IMR-90 (cell line): Measurements from ENCODE around the gene SPACA6. TPM values are rescaled to one million over a fixed set of nuclear protein-coding genes. Genes with fewer than 3 reads are reported as not detected.

Source experiments
- ATAC-seq: fragments of 200-7000 bp; cut with Tn5 transposase; 2 replicates; pipeline ENCODE4 v1.9.1; 2020; ENCODE audit warnings: low read depth, mild to moderate bottlenecking, moderate library complexity
- BruUV-seq: library from RNA; stranded (reverse); fragments of 400-500 nt; replicated peaks from 2 replicates; lab custom pipeline; 2021; lab: Mats Ljungman, UMichigan
- CTCF ChIA-PET: fragments of 300-600 bp; formaldehyde crosslinking; extraction: SDS; loops from one replicate; lab custom pipeline; 2021; ENCODE audit warnings: antibody characterized with exemption; lab: Yijun Ruan, JAX
- POLR2A ChIA-PET: fragments of 300-600 bp; sonication (Branson Sonifier 250); formaldehyde crosslinking; loops from one replicate; lab custom pipeline; 2022; ENCODE audit warnings: antibody characterized with exemption; ENCODE audit not compliant: unreplicated experiment; lab: Charles Lee
- DNase-seq: peaks from one replicate; pipeline ENCODE4 v3.0.0; 2013
- H2AFZ ChIP-seq: replicated peaks from 2 replicates; pipeline ENCODE3; 2013; ENCODE audit warnings: low read length, mild to moderate bottlenecking; ENCODE audit not compliant: poor library complexity
- H2AK5ac ChIP-seq: 2 replicates; pipeline ENCODE4 v1.6.1; 2013; ENCODE audit warnings: low read depth, low read length, inconsistent platforms
- H2AK9ac ChIP-seq: replicated peaks from 2 replicates; pipeline ENCODE3; 2013; ENCODE audit warnings: mild to moderate bottlenecking, low read depth, low read length, moderate library complexity; ENCODE audit not compliant: poor library complexity
- H2BK120ac ChIP-seq: 2 replicates; pipeline ENCODE4 v1.6.1; 2013; ENCODE audit warnings: low read depth, low read length, inconsistent platforms
- H2BK15ac ChIP-seq: 3 replicates; pipeline ENCODE4 v1.6.1; 2013; ENCODE audit warnings: low read depth, low read length, inconsistent platforms
- H2BK20ac ChIP-seq: 2 replicates; pipeline ENCODE4 v1.6.1; 2013; ENCODE audit warnings: low read depth, mild to moderate bottlenecking, inconsistent platforms, low read length, moderate library complexity
- H2BK5ac ChIP-seq: 2 replicates; pipeline ENCODE4 v1.6.1; 2013; ENCODE audit warnings: mild to moderate bottlenecking, low read depth, low read length, inconsistent platforms; ENCODE audit not compliant: poor library complexity, severe bottlenecking
- H3K14ac ChIP-seq: replicated peaks from 2 replicates; pipeline ENCODE4 v1.6.1; 2013; ENCODE audit warnings: low read depth, low read length, inconsistent platforms
- H3K18ac ChIP-seq: 2 replicates; pipeline ENCODE4 v1.6.1; 2013; ENCODE audit warnings: low read depth, low read length, control low read depth
- H3K23ac ChIP-seq: 2 replicates; pipeline ENCODE4 v1.6.1; 2013; ENCODE audit warnings: low read depth, low read length, inconsistent platforms
- H3K27ac ChIP-seq: 2 replicates; pipeline ENCODE4 v1.5.1; 2013; ENCODE audit warnings: mild to moderate bottlenecking, control low read depth, low read length; ENCODE audit not compliant: insufficient read depth
- H3K27me3 ChIP-seq: 2 replicates; pipeline ENCODE4 v1.6.1; 2013; ENCODE audit warnings: low read length; ENCODE audit not compliant: control insufficient read depth, insufficient read depth
- H3K36me3 ChIP-seq: 2 replicates; pipeline ENCODE4 v1.6.1; 2013; ENCODE audit warnings: low read length, mixed read lengths; ENCODE audit not compliant: control insufficient read depth, insufficient read depth
- H3K4ac ChIP-seq: 2 replicates; pipeline ENCODE4 v1.6.1; 2013; ENCODE audit warnings: low read depth, low read length, inconsistent platforms
- H3K4me1 ChIP-seq: 2 replicates; pipeline ENCODE4 v1.6.1; 2013; ENCODE audit warnings: low read length, mixed read lengths; ENCODE audit not compliant: control insufficient read depth, insufficient read depth
- H3K4me2 ChIP-seq: 2 replicates; pipeline ENCODE4 v1.6.1; 2013; ENCODE audit warnings: low read depth, mild to moderate bottlenecking, control low read depth, low read length, moderate library complexity
- H3K4me3 ChIP-seq: 2 replicates; pipeline ENCODE4 v1.5.1; 2013; ENCODE audit warnings: low read depth, mild to moderate bottlenecking, control low read depth, low read length, moderate library complexity; ENCODE audit not compliant: insufficient read depth
- H3K56ac ChIP-seq: 2 replicates; pipeline ENCODE4 v1.6.1; 2013; ENCODE audit warnings: low read length, inconsistent platforms; ENCODE audit not compliant: insufficient read depth; ENCODE audit errors: extremely low read depth
- H3K79me1 ChIP-seq, 2 experiments: 2 replicates each; pipeline ENCODE4 v1.6.1; 2013; ENCODE audit warnings: low read length in 2 of 2, inconsistent platforms in 1 of 2, low read depth in 1 of 2
- H3K9ac ChIP-seq: 2 replicates; pipeline ENCODE4 v1.6.1; 2013; ENCODE audit warnings: low read depth, low read length, control low read depth
- H3K9me1 ChIP-seq: 2 replicates; pipeline ENCODE4 v1.6.1; 2013; ENCODE audit warnings: low read length, inconsistent platforms; ENCODE audit not compliant: insufficient read depth
- H3K9me3 ChIP-seq: 2 replicates; pipeline ENCODE4 v1.6.1; 2013; ENCODE audit warnings: low read length; ENCODE audit not compliant: control insufficient read depth, insufficient read depth
- H4K20me1 ChIP-seq: 2 replicates; pipeline ENCODE4 v1.6.1; 2013; ENCODE audit warnings: low read length, inconsistent platforms; ENCODE audit not compliant: insufficient read depth
- H4K5ac ChIP-seq: 2 replicates; pipeline ENCODE4 v1.6.1; 2013; ENCODE audit warnings: mild to moderate bottlenecking, low read depth, low read length, control low read depth
- H4K8ac ChIP-seq, 2 experiments: 2 replicates each; pipeline ENCODE4 v1.6.1; 2013; ENCODE audit warnings: low read depth in 2 of 2, low read length in 2 of 2, control low read depth in 1 of 2, inconsistent platforms in 1 of 2
- H4K91ac ChIP-seq: 2 replicates; pipeline ENCODE4 v1.6.1; 2013; ENCODE audit warnings: low read depth, low read length, inconsistent platforms; ENCODE audit not compliant: insufficient read depth
- CEBPB ChIP-seq: IDR thresholded peaks from 2 replicates; pipeline ENCODE4 v1.6.1; 2012; ENCODE audit warnings: low read depth, low read length, improper control_type of control experiment
- CHD1 ChIP-seq: IDR thresholded peaks from 2 replicates; pipeline ENCODE4 v1.6.1; 2012; ENCODE audit warnings: low read depth, low read length, improper control_type of control experiment
- MAFK ChIP-seq: IDR thresholded peaks from 2 replicates; pipeline ENCODE4 v1.6.1; 2012; ENCODE audit warnings: low read depth, low read length, improper control_type of control experiment
- MAZ ChIP-seq: IDR thresholded peaks from 2 replicates; pipeline ENCODE4 v1.6.1; 2012; ENCODE audit warnings: low read depth, mild to moderate bottlenecking, low read length, improper control_type of control experiment, moderate library complexity, borderline replicate concordance
- MXI1 ChIP-seq: IDR thresholded peaks from 2 replicates; pipeline ENCODE4 v1.6.1; 2012; ENCODE audit warnings: low read depth, mild to moderate bottlenecking, low read length, moderate library complexity, borderline replicate concordance
- NFE2L2 ChIP-seq: fragments of 150-350 bp; IDR thresholded peaks from 2 replicates; pipeline ENCODE4 v1.6.1; 2016; ENCODE audit warnings: low read depth, mild to moderate bottlenecking, low read length
- POLR2A ChIP-seq: IDR thresholded peaks from 2 replicates; pipeline ENCODE4 v1.6.1; 2012; ENCODE audit warnings: mild to moderate bottlenecking, low read depth, low read length
- RAD21 ChIP-seq: IDR thresholded peaks from 2 replicates; pipeline ENCODE4 v1.6.1; 2012; ENCODE audit warnings: low read length, improper control_type of control experiment
- RCOR1 ChIP-seq: IDR thresholded peaks from 2 replicates; pipeline ENCODE4 v1.6.1; 2012; ENCODE audit warnings: mild to moderate bottlenecking, low read length, improper control_type of control experiment; ENCODE audit not compliant: insufficient replicate concordance
- RFX5 ChIP-seq: IDR thresholded peaks from 2 replicates; pipeline ENCODE4 v1.8.0; 2012; ENCODE audit warnings: low read depth, mild to moderate bottlenecking, low read length, moderate library complexity
- SMC3 ChIP-seq: fragments of 150-350 bp; IDR thresholded peaks from 2 replicates; pipeline ENCODE4 v1.6.1; 2016; ENCODE audit warnings: low read depth, mild to moderate bottlenecking, antibody characterized with exemption, low read length, moderate library complexity
- WGBS, 2 experiments: methylation state at CpG; one replicate each; pipeline versions ENCODE4 v1.1.5 to v1.1.7; 2013; ENCODE audit warnings: missing lambda C conversion rate in 2 of 2; ENCODE audit not compliant: insufficient read length in 1 of 2; ENCODE audit errors: extremely low coverage in 2 of 2; 5-methylcytosine and 5-hydroxymethylcytosine counted together
- dilution Hi-C: fragments of 300-500 bp; cut with HindIII; formaldehyde crosslinking; loops from one replicate; pipeline ENCODE4 v1.14.3; 2018; ENCODE audit warnings: low sequenced_read_pairs; ENCODE audit not compliant: unreplicated experiment
- in situ Hi-C: fragments of 300-500 bp; cut with MboI; formaldehyde crosslinking; loops from 3 replicates; pipeline ENCODE4 v1.14.3; 2019; ENCODE audit warnings: low sequenced_read_pairs, inconsistent platforms, mixed read lengths
- intact Hi-C: fragments of 100-400 bp; cut with micrococcal nuclease; formaldehyde crosslinking; loops from 2 replicates; pipeline ENCODE4 v1.10.0; 2022
- polyA plus RNA-seq, 3 experiments: library from polyadenylated mRNA; depleted of rRNA; stranded (reverse); fragments of >200 nt; gene quantifications; 2 replicates each; pipeline ENCODE4 v1.2.3, GENCODE V29; 2012; ENCODE audit warnings: low replicate concordance in 1 of 3
- total RNA-seq: library from RNA; depleted of rRNA; stranded (reverse); fragments of >200 nt; gene quantifications from 2 replicates; pipeline ENCODE4 v1.2.3, GENCODE V29; 2012
- TF ChIP-seq, protein P1 (sequence below): fragments of 150-350 bp; IDR thresholded peaks from 2 replicates; pipeline ENCODE4 v1.6.1; 2016; ENCODE audit warnings: low read depth, mild to moderate bottlenecking, low read length, moderate library complexity, borderline replicate concordance
- TF ChIP-seq, protein P2 (sequence below): conservative IDR thresholded peaks from 2 replicates; pipeline ENCODE4 v1.5.1; 2012; ENCODE audit warnings: mild to moderate bottlenecking, low read depth, low read length, improper control_type of control experiment
- TF ChIP-seq, protein P3 (sequence below): fragments of 150-350 bp; IDR thresholded peaks from 2 replicates; pipeline ENCODE4 v1.6.1; 2017; ENCODE audit warnings: mild to moderate bottlenecking, antibody characterized with exemption, low read length, low read depth

Gene SPACA6
- total and polyA plus RNA-seq, 2 of the 4 experiments (the other 2 are of a cell fraction): 1.3 to 13.6 TPM

DNA sequence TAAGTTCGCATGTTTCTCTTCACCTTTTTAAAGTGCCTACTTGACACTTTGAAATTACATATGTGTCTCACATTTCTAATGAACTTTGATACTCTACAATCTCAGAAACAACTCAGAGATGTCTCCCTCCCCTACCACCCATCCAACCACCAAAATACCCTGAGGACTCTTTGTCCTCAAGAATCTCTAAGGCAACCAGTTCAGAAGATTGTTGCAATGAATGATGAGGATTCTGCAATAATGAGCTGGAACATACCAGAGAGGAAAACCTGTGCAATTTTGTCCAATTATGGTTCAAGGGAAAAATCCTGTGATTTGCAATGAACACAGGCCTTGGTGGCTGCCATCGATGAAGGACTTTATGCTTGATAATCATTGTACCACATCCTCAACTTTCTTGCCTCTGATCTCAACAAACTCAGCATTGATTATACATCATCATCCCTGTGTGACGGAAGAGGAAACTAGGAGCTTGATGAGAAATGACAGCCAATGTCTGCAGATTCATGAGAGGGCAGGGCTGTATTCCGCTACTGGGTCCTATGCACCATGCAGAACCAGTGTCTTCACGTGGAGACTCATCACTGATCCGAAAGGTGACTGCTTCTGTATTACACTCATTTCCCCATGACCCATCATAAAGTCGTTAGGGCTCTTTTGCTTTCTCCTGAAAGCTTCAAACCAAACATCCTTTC, 57.4 kb downstream of the SPACA6 start:
- no peak overlapping the region for H2BK120ac ChIP-seq
- intact Hi-C loops: no loop called here
- no peak overlapping the region for H3K4me2 ChIP-seq
- WGBS, 2 experiments: 44% methylated on average over 4 of the region's 7 CpGs; no CpG with 5 or more reads in 1 of the 2 experiments
- CTCF ChIA-PET: no interaction called here
- H3K56ac ChIP-seq: no peak overlapping the region
- no peak overlapping the region for H2AK9ac ChIP-seq
- H2AK5ac ChIP-seq: no peak overlapping the region
- no peak overlapping the region for H3K4me3 ChIP-seq
- DNase-seq (no peak), ATAC-seq (no peak)
- H2AFZ ChIP-seq: no peak overlapping the region
- H3K23ac ChIP-seq: no peak overlapping the region
- H3K27me3 ChIP-seq: no peaks in the 10 kb centered on the region
- no peak overlapping the region for H2BK5ac ChIP-seq
- POLR2A ChIA-PET: no interaction called here
- no peak overlapping the region for H3K4ac ChIP-seq
- no peak overlapping the region for H2BK20ac ChIP-seq
- H3K36me3 ChIP-seq: no peaks in the 10 kb centered on the region
- dilution Hi-C loops: no loop called here
- no peaks in the 10 kb centered on the region for H3K9me1 ChIP-seq
- no peak overlapping the region for H3K9ac ChIP-seq
- H3K18ac ChIP-seq: no peak overlapping the region
- H4K20me1 ChIP-seq: no peaks in the 10 kb centered on the region
- in situ Hi-C loops: no loop called here
- no peak overlapping the region for H4K91ac ChIP-seq
- no TSS peak for BruUV-seq
- TF ChIP-seq, protein P1, sequence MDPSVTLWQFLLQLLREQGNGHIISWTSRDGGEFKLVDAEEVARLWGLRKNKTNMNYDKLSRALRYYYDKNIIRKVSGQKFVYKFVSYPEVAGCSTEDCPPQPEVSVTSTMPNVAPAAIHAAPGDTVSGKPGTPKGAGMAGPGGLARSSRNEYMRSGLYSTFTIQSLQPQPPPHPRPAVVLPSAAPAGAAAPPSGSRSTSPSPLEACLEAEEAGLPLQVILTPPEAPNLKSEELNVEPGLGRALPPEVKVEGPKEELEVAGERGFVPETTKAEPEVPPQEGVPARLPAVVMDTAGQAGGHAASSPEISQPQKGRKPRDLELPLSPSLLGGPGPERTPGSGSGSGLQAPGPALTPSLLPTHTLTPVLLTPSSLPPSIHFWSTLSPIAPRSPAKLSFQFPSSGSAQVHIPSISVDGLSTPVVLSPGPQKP: no peak
- no peak for TF ChIP-seq SMC3
- no peak for TF ChIP-seq MXI1
- TF ChIP-seq MAFK: no peak
- TF ChIP-seq, protein P2, sequence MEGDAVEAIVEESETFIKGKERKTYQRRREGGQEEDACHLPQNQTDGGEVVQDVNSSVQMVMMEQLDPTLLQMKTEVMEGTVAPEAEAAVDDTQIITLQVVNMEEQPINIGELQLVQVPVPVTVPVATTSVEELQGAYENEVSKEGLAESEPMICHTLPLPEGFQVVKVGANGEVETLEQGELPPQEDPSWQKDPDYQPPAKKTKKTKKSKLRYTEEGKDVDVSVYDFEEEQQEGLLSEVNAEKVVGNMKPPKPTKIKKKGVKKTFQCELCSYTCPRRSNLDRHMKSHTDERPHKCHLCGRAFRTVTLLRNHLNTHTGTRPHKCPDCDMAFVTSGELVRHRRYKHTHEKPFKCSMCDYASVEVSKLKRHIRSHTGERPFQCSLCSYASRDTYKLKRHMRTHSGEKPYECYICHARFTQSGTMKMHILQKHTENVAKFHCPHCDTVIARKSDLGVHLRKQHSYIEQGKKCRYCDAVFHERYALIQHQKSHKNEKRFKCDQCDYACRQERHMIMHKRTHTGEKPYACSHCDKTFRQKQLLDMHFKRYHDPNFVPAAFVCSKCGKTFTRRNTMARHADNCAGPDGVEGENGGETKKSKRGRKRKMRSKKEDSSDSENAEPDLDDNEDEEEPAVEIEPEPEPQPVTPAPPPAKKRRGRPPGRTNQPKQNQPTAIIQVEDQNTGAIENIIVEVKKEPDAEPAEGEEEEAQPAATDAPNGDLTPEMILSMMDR: no peak
- no peak for TF ChIP-seq RAD21
- TF ChIP-seq POLR2A: no peak
- no peak for TF ChIP-seq RCOR1
- TF ChIP-seq RFX5: no peak
- TF ChIP-seq MAZ: no peak
- TF ChIP-seq CEBPB: no peak
- no peak for TF ChIP-seq CHD1
- TF ChIP-seq NFE2L2: no peak
- TF ChIP-seq, protein P3, sequence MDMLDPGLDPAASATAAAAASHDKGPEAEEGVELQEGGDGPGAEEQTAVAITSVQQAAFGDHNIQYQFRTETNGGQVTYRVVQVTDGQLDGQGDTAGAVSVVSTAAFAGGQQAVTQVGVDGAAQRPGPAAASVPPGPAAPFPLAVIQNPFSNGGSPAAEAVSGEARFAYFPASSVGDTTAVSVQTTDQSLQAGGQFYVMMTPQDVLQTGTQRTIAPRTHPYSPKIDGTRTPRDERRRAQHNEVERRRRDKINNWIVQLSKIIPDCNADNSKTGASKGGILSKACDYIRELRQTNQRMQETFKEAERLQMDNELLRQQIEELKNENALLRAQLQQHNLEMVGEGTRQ: no peak
- no peaks in the 10 kb centered on the region for H3K79me1 ChIP-seq
- no peak overlapping the region for H3K27ac ChIP-seq
- no peak overlapping the region for H3K14ac ChIP-seq
- H4K5ac ChIP-seq: no peak overlapping the region
- no peak overlapping the region for H4K8ac ChIP-seq
- no peak overlapping the region for H2BK15ac ChIP-seq
- no peaks in the 10 kb centered on the region for H3K4me1 ChIP-seq
- peaks cover 4% of the 10 kb centered on the region; the same call in 1 of the 2 replicates for H3K9me3 ChIP-seq
